ENCODE data around the gene TMEM184A. TPM values are rescaled to one million over a fixed set of nuclear protein-coding genes. Genes with fewer than 3 reads are reported as not detected.

The TMEM184A gene
- total RNA-seq, 1 donor, result not detected

DNA sequence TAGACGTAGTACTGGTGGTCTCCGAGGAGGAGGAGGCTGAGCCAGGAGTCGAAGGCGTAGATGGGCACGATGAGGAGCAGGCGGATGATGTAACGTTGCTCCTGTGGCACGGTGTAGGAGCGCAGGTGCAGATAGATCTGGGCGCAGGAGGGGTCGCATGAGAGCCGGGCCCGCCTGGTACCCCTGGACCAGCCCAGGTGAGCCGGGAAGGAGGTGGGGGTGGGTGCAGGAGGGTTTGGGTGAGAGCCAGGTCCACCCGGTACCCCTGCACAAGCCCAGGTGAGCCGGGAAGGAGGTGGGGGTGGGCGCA, 5.2 kb downstream of the TMEM184A start:
- no peak overlapping the region for H3K4me3 ChIP-seq (ENCODE audit: low read depth, low read length)
- TF ChIP-seq, protein P1, sequence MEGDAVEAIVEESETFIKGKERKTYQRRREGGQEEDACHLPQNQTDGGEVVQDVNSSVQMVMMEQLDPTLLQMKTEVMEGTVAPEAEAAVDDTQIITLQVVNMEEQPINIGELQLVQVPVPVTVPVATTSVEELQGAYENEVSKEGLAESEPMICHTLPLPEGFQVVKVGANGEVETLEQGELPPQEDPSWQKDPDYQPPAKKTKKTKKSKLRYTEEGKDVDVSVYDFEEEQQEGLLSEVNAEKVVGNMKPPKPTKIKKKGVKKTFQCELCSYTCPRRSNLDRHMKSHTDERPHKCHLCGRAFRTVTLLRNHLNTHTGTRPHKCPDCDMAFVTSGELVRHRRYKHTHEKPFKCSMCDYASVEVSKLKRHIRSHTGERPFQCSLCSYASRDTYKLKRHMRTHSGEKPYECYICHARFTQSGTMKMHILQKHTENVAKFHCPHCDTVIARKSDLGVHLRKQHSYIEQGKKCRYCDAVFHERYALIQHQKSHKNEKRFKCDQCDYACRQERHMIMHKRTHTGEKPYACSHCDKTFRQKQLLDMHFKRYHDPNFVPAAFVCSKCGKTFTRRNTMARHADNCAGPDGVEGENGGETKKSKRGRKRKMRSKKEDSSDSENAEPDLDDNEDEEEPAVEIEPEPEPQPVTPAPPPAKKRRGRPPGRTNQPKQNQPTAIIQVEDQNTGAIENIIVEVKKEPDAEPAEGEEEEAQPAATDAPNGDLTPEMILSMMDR (IDR thresholded peaks at IDR 0.05; ENCODE audit: insufficient read depth, low read length), result no peak
- DNase-seq (ENCODE audit: low read depth), result no peak

DNA sequence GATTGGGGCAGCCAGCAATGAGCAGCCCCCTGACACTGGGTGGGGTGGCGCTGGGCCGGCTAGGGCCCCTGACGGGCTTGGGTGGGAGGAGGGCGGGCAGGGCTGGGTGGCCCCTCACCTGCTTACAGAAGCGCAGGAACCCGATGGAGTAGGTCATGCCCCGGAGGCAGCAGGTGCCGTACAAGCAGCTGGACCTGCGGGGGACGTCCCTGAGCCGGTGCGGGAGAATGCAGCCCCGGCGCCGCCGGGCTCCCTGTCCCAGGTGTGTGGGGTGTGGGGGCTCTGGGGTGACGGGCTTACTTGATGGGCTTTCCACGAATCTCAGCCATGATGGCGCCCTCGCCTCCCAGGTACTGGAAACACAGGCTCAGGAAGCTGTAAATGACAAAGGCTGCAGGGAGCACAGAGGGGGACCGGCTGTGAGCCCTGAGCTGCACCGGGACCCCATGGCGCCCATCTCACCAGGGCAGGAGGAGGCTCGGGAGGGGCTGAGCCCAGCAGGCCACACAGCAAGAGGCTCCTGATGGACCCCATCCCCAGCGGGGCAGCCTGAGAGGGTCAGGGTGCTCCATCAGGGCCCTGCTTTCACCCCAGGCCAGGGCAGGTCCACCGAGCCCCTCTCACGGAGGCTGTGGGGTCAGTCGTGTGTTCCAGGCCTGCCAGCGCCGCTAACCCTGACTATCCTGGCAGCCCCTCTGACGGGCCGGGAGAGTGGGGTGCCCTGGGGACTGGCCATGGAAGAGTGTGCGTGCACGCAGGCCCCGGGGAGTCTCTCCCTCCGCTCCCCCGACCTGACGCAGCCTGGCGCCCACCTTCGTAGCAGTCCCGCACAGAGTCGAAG, 5.8 kb downstream of the TMEM184A start:
- TF ChIP-seq, protein P1 (IDR thresholded peaks at IDR 0.05; ENCODE audit: insufficient read depth, low read length), result no peak
- no peak for DNase-seq (ENCODE audit: low read depth)
- H3K4me3 ChIP-seq (ENCODE audit: low read depth, low read length), result no peak overlapping the region

GRCh38 chr7:1549357-1550004, 6.5 kb downstream of the TMEM184A start:
- TF ChIP-seq, protein P1 (IDR thresholded peaks at IDR 0.05; ENCODE audit: insufficient read depth, low read length), result no peak
- DNase-seq (ENCODE audit: low read depth), result no peak
- no peak overlapping the region for H3K4me3 ChIP-seq (ENCODE audit: low read depth, low read length)

GRCh38 chr7:1548944-1549343, 7.1 kb downstream of the TMEM184A start:
- H3K4me3 ChIP-seq (ENCODE audit: low read depth, low read length), result no peak overlapping the region
- no peak for DNase-seq (ENCODE audit: low read depth)
- TF ChIP-seq, protein P1 (IDR thresholded peaks at IDR 0.05; ENCODE audit: insufficient read depth, low read length), result no peak

GRCh38 chr7:1548438-1548831, 7.6 kb downstream of the TMEM184A start:
- TF ChIP-seq, protein P1 (IDR thresholded peaks at IDR 0.05; ENCODE audit: insufficient read depth, low read length), result no peak
- DNase-seq (ENCODE audit: low read depth), result no peak
- H3K4me3 ChIP-seq (ENCODE audit: low read depth, low read length), result no peak overlapping the region

GRCh38 chr7:1547777-1548437, 8.1 kb downstream of the TMEM184A start:
- TF ChIP-seq, protein P1 (IDR thresholded peaks at IDR 0.05; ENCODE audit: insufficient read depth, low read length), result no peak
- no peak overlapping the region for H3K4me3 ChIP-seq (ENCODE audit: low read depth, low read length)
- no peak for DNase-seq (ENCODE audit: low read depth)
